HepG2 (cell line): ENCODE data around the gene PRKCI. TPM values are rescaled to one million over a fixed set of nuclear protein-coding genes. Genes with fewer than 3 reads are reported as not detected.

Experiments used
- CHD2 ChIP-seq: IDR thresholded peaks from 2 replicates; pipeline ENCODE4 v1.6.1; 2011; ENCODE audit warnings: low read depth, low read length, improper control_type of control experiment
- DNMT1 ChIP-seq: sonication (generic); formaldehyde crosslinking; IDR thresholded peaks from 2 replicates; pipeline ENCODE4 v1.5.1; 2020; ENCODE audit warnings: mild to moderate bottlenecking, missing genetic modification reagents
- EED ChIP-seq: sonication (generic); formaldehyde crosslinking; IDR thresholded peaks from 2 replicates; pipeline ENCODE4 v1.5.0; 2020; ENCODE audit warnings: mild to moderate bottlenecking, missing genetic modification reagents
- EP300 ChIP-seq, 3 experiments: sonication (generic) in 1 of 3; formaldehyde crosslinking in 1 of 3; IDR thresholded peaks; 2 replicates each; pipeline versions ENCODE4 v1.5.1 to v1.6.1; 2011 to 2020; ENCODE audit warnings: low read depth in 2 of 3, low read length in 2 of 3, borderline replicate concordance in 1 of 3, improper control_type of control experiment in 1 of 3, mild to moderate bottlenecking in 1 of 3, missing genetic modification reagents in 1 of 3, moderate library complexity in 1 of 3
- HNRNPH1 ChIP-seq: fragments of 200-400 bp; formaldehyde crosslinking; optimal IDR thresholded peaks from 2 replicates; pipeline ENCODE3; 2017; ENCODE audit warnings: mild to moderate bottlenecking, low read depth, low read length
- HOXA3 ChIP-seq: sonication (generic); formaldehyde crosslinking; IDR thresholded peaks from 2 replicates; pipeline ENCODE4 v1.5.0; 2020; ENCODE audit warnings: missing genetic modification reagents
- KLF11 ChIP-seq: IDR thresholded peaks from 2 replicates; pipeline ENCODE4 v1.6.1; 2016; ENCODE audit warnings: missing compliant biosample characterization
- NCOA5 ChIP-seq: sonication (generic); formaldehyde crosslinking; IDR thresholded peaks from 2 replicates; pipeline ENCODE4 v1.4.0; 2020; ENCODE audit warnings: missing genetic modification reagents
- SNRNP70 ChIP-seq: fragments of 200-400 bp; formaldehyde crosslinking; IDR thresholded peaks from 2 replicates; pipeline ENCODE4 v1.6.1; 2017; ENCODE audit warnings: mild to moderate bottlenecking, low read depth, low read length, moderate library complexity
- ZBTB21 ChIP-seq: sonication (generic); formaldehyde crosslinking; IDR thresholded peaks from 2 replicates; pipeline ENCODE4 v1.4.0; 2020; ENCODE audit warnings: missing genetic modification reagents
- ZKSCAN1 ChIP-seq: fragments of 150-350 bp; IDR thresholded peaks from 2 replicates; pipeline ENCODE4 v1.6.1; 2014; ENCODE audit warnings: low read length
- ZNF550 ChIP-seq: sonication (generic); formaldehyde crosslinking; IDR thresholded peaks from 2 replicates; pipeline ENCODE4 v1.4.0; 2020; ENCODE audit warnings: mild to moderate bottlenecking, missing genetic modification reagents, borderline replicate concordance
- ZNF563 ChIP-seq: sonication (generic); formaldehyde crosslinking; IDR thresholded peaks from 2 replicates; pipeline ENCODE4 v1.8.0; 2022; ENCODE audit warnings: mild to moderate bottlenecking, moderate library complexity, missing genetic modification reagents
- ZNF615 ChIP-seq: sonication (generic); formaldehyde crosslinking; IDR thresholded peaks from 2 replicates; pipeline ENCODE4 v1.5.0; 2020; ENCODE audit warnings: mild to moderate bottlenecking, missing genetic modification reagents, borderline replicate concordance
- ZNF891 ChIP-seq: sonication (generic); formaldehyde crosslinking; IDR thresholded peaks from 2 replicates; pipeline ENCODE4 v1.5.0; 2020; ENCODE audit warnings: mild to moderate bottlenecking, missing genetic modification reagents
- ZSCAN29 ChIP-seq: sonication (generic); formaldehyde crosslinking; conservative IDR thresholded peaks from 2 replicates; pipeline ENCODE4 v1.4.0; 2020; ENCODE audit warnings: mild to moderate bottlenecking, missing genetic modification reagents
- ZZZ3 ChIP-seq: sonication (generic); formaldehyde crosslinking; IDR thresholded peaks from 2 replicates; pipeline ENCODE4 v1.4.0; 2020; ENCODE audit warnings: missing genetic modification reagents, mild to moderate bottlenecking, borderline replicate concordance
- polyA plus RNA-seq, 8 experiments: library from polyadenylated mRNA; depleted of rRNA in 3 of 8; stranded (reverse) in 7 of 8; unstranded in 1 of 8; fragments of >200 nt; fragmentation: Illumina TruSeq in 4 of 8; extraction: Trizol in 4 of 8; gene quantifications; 2 replicates each; pipeline versions ENCODE4 v1.2.1 to v1.2.3, GENCODE V29; 2011 to 2016; ENCODE audit warnings: low read depth in 4 of 8, missing spikeins in 1 of 8, mixed read lengths in 1 of 8; ENCODE audit not compliant: insufficient read depth in 1 of 8
- total RNA-seq, 5 experiments: library from RNA; depleted of rRNA; stranded (reverse); fragments of >200 nt; fragmentation: Illumina TruSeq; extraction: Trizol; gene quantifications; 2 replicates each; pipeline ENCODE4 v1.2.3, GENCODE V29; 2016; ENCODE audit warnings: low read depth in 1 of 5
- TF ChIP-seq, protein P1 (sequence below): sonication (generic); formaldehyde crosslinking; conservative IDR thresholded peaks from 2 replicates; pipeline ENCODE4 v1.8.0; 2022; ENCODE audit warnings: mild to moderate bottlenecking, moderate library complexity, missing genetic modification reagents
- TF ChIP-seq, protein P2 (sequence below): IDR thresholded peaks from 2 replicates; pipeline ENCODE4 v1.6.1; 2016; ENCODE audit warnings: mild to moderate bottlenecking
- TF ChIP-seq, protein P3 (sequence below): sonication (generic); formaldehyde crosslinking; IDR thresholded peaks from 2 replicates; pipeline ENCODE4 v1.4.0; 2020; ENCODE audit warnings: mild to moderate bottlenecking, missing genetic modification reagents
- TF ChIP-seq, protein P4 (sequence below): sonication (generic); formaldehyde crosslinking; IDR thresholded peaks from 2 replicates; pipeline ENCODE4 v1.4.0; 2020; ENCODE audit warnings: missing genetic modification reagents
- TF ChIP-seq, protein P5 (sequence below): sonication (generic); formaldehyde crosslinking; IDR thresholded peaks from 2 replicates; pipeline ENCODE4 v1.4.0; 2020; ENCODE audit warnings: missing genetic modification reagents
- TF ChIP-seq, protein P6 (sequence below): sonication (generic); formaldehyde crosslinking; IDR thresholded peaks from 2 replicates; pipeline ENCODE4 v1.8.0; 2022; ENCODE audit warnings: mild to moderate bottlenecking, missing genetic modification reagents, borderline replicate concordance

PRKCI gene
- total and polyA plus RNA-seq, 2 of the 13 experiments (the other 11 are each of a cell fraction or from before 2014, with no cell fraction given): 17.2 to 30.4 TPM

DNA sequence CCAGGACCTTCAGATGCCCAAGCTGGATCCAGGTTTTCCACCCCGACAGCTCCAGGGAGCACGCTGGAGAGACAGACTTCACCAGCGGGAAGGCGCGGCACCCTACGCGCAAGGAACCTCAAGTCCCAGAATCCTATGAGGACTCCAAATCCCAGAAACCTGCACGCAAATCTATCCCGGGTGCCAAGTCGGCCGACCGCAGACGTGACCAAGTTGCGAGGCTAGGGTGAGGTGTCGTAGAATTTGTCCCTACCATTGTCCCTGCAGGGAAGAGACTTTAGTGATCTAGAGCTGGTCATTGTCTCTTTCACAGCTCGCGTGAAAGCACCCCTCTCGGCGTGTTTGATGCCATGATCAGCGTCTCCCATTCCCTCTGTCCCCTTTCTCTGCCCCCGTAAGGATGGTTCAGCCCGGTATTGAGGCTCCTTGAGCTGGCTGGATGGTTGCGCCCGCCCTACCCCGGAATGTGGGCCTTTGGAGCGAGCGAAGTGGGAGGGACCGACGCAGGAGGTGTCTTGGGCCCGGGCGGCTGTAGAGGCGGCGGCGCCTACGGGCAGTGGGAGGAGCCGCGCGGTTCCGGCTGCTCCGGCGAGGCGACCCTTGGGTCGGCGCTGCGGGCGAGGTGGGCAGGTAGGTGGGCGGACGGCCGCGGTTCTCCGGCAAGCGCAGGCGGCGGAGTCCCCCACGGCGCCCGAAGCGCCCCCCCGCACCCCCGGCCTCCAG is at the start of gene PRKCI (continued):
- TF ChIP-seq, protein P1, sequence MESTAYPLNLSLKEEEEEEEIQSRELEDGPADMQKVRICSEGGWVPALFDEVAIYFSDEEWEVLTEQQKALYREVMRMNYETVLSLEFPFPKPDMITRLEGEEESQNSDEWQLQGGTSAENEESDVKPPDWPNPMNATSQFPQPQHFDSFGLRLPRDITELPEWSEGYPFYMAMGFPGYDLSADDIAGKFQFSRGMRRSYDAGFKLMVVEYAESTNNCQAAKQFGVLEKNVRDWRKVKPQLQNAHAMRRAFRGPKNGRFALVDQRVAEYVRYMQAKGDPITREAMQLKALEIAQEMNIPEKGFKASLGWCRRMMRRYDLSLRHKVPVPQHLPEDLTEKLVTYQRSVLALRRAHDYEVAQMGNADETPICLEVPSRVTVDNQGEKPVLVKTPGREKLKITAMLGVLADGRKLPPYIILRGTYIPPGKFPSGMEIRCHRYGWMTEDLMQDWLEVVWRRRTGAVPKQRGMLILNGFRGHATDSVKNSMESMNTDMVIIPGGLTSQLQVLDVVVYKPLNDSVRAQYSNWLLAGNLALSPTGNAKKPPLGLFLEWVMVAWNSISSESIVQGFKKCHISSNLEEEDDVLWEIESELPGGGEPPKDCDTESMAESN: peak; percentile 70; the same call in 1 of the 2 replicates
- TF ChIP-seq, protein P2, sequence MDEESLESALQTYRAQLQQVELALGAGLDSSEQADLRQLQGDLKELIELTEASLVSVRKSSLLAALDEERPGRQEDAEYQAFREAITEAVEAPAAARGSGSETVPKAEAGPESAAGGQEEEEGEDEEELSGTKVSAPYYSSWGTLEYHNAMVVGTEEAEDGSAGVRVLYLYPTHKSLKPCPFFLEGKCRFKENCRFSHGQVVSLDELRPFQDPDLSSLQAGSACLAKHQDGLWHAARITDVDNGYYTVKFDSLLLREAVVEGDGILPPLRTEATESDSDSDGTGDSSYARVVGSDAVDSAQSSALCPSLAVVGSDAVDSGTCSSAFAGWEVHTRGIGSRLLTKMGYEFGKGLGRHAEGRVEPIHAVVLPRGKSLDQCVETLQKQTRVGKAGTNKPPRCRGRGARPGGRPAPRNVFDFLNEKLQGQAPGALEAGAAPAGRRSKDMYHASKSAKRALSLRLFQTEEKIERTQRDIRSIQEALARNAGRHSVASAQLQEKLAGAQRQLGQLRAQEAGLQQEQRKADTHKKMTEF (CRISPR knock-in tag): peak; percentile 62; the same call in 1 of the 2 replicates
- no peak; the same call in 1 of the 2 replicates for TF ChIP-seq ZSCAN29 (CRISPR knock-in tag)
- TF ChIP-seq, protein P3, sequence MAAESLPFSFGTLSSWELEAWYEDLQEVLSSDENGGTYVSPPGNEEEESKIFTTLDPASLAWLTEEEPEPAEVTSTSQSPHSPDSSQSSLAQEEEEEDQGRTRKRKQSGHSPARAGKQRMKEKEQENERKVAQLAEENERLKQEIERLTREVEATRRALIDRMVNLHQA: no peak
- TF ChIP-seq EP300 (IDR thresholded peaks at IDR 0.05; ENCODE audit: low read depth in 2 of 2, low read length in 2 of 2): no peak
- 0 out of 2 replicates have a peak, but pooled peaks have one; percentile 8 for TF ChIP-seq EP300 (CRISPR knock-in tag; IDR thresholded peaks at IDR 0.05; ENCODE audit: borderline replicate concordance)
- no peak for TF ChIP-seq CHD2
- peak; percentile 79 for TF ChIP-seq ZNF563 (CRISPR knock-in tag)
- TF ChIP-seq, protein P4, sequence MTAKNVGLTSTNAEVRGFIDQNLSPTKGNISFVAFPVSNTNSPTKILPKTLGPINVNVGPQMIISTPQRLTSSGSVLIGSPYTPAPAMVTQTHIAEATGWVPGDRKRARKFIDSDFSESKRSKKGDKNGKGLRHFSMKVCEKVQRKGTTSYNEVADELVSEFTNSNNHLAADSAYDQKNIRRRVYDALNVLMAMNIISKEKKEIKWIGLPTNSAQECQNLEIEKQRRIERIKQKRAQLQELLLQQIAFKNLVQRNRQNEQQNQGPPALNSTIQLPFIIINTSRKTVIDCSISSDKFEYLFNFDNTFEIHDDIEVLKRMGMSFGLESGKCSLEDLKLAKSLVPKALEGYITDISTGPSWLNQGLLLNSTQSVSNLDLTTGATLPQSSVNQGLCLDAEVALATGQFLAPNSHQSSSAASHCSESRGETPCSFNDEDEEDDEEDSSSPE: peak; percentile 68; the same call in 1 of the 2 replicates
- TF ChIP-seq, protein P5, sequence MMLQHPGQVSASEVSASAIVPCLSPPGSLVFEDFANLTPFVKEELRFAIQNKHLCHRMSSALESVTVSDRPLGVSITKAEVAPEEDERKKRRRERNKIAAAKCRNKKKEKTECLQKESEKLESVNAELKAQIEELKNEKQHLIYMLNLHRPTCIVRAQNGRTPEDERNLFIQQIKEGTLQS (CRISPR knock-in tag): no peak
- no peak for TF ChIP-seq SNRNP70
- no peak for TF ChIP-seq ZKSCAN1
- TF ChIP-seq ZBTB21 (CRISPR knock-in tag): no peak
- TF ChIP-seq HOXA3 (CRISPR knock-in tag): peak; percentile 67
- TF ChIP-seq, protein P6, sequence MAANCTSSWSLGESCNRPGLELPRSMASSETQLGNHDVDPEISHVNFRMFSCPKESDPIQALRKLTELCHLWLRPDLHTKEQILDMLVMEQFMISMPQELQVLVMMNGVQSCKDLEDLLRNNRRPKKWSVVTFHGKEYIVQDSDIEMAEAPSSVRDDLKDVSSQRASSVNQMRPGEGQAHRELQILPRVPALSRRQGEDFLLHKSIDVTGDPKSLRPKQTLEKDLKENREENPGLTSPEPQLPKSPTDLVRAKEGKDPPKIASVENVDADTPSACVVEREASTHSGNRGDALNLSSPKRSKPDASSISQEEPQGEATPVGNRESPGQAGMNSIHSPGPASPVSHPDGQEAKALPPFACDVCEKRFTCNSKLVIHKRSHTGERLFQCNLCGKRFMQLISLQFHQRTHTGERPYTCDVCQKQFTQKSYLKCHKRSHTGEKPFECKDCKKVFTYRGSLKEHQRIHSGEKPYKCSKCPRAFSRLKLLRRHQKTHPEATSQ (CRISPR knock-in tag): peak; percentile 87; the same call in 1 of the 2 replicates
- TF ChIP-seq ZNF891 (CRISPR knock-in tag): peak; percentile 85
- no peak for TF ChIP-seq DNMT1 (CRISPR knock-in tag)
- TF ChIP-seq ZNF615: no peak
- no peak for TF ChIP-seq NCOA5 (CRISPR knock-in tag)
- no peak for TF ChIP-seq KLF11 (CRISPR knock-in tag)
- no peak for TF ChIP-seq ZNF550 (CRISPR knock-in tag)
- no peak for TF ChIP-seq HNRNPH1
- no peak for TF ChIP-seq EED (CRISPR knock-in tag)
- 0 out of 2 replicates have a peak, but pooled peaks have one; percentile 48 for TF ChIP-seq ZZZ3 (CRISPR knock-in tag)
